ENCODE results near the gene CEND1.
A peak's percentile ranks its signal among the peaks of the same experiment; 100 is the strongest.

Gene CEND1

GRCh38 chr11:836274-836673 is 46.4 kb upstream of the CEND1 start:
- H2AFZ ChIP-seq (ENCODE audit: low read depth, low read length) = no peak overlapping the region
- H3K4me2 ChIP-seq (ENCODE audit: insufficient read depth, low read length) = no peak overlapping the region
- H3K36me3 ChIP-seq (ENCODE audit: insufficient read depth, low read length) = peaks cover 45% of the 10 kb centered on the region
- H3K9ac ChIP-seq (ENCODE audit: low read depth, low read length) = no peak overlapping the region
- H3K79me2 ChIP-seq (ENCODE audit: insufficient read depth, low read length) = peaks cover 11% of the 10 kb centered on the region
- peaks cover 19% of the 10 kb centered on the region; the same call in 1 of the 2 replicates for H4K20me1 ChIP-seq (ENCODE audit: insufficient read depth, low read length)
- DNase-seq = no peak
- ATAC-seq (ENCODE audit: insufficient read depth, low read depth) = no peak
- peaks cover 5% of the 10 kb centered on the region for H3K27me3 ChIP-seq (ENCODE audit: insufficient read depth, low read length, poor library complexity)
- H3K4me3 ChIP-seq (ENCODE audit: low read depth in 1 of 2, low read length in 2 of 2) = no peak overlapping the region
- peaks cover 30% of the 10 kb centered on the region for H3K4me1 ChIP-seq (ENCODE audit: insufficient read depth, low read length)
- H3K9me3 ChIP-seq (ENCODE audit: insufficient read depth, low read length, severe bottlenecking) = no peaks in the 10 kb centered on the region
- TF ChIP-seq CTCF (IDR thresholded peaks at IDR 0.05; ENCODE audit: borderline replicate concordance, extremely low read depth, low read length, poor library complexity, severe bottlenecking) (no peak), EZH2 (IDR thresholded peaks at IDR 0.05; ENCODE audit: borderline replicate concordance, low read depth, low read length, severe bottlenecking) (no peak)
- no peak overlapping the region for H3K27ac ChIP-seq (ENCODE audit: low read length)

- Histone ChIP-seq H3K9ac (ENCODE audit: low read depth, low read length) (no peak overlapping the region), H3K4me1 (ENCODE audit: insufficient read depth, low read length) (peaks cover 15% of the 10 kb centered on the region), H3K79me2 (ENCODE audit: insufficient read depth, low read length) (no peaks in the 10 kb centered on the region), H4K20me1 (ENCODE audit: insufficient read depth, low read length) (peaks cover 5% of the 10 kb centered on the region), H3K27me3 (ENCODE audit: insufficient read depth, low read length, poor library complexity) (peaks cover 15% of the 10 kb centered on the region), H3K4me2 (ENCODE audit: insufficient read depth, low read length) (peak overlapping the region; percentile 22; the same call in 1 of the 2 replicates), H3K36me3 (ENCODE audit: insufficient read depth, low read length) (peaks cover 30% of the 10 kb centered on the region), H2AFZ (ENCODE audit: low read depth, low read length) (no peak overlapping the region), H3K4me3 (ENCODE audit: low read depth in 1 of 2, low read length in 2 of 2) (no peak overlapping the region), H3K27ac (ENCODE audit: low read length) (no peak overlapping the region), H3K9me3 (ENCODE audit: insufficient read depth, low read length, severe bottlenecking) (no peaks in the 10 kb centered on the region)
- no peak for TF ChIP-seq EZH2 (IDR thresholded peaks at IDR 0.05; ENCODE audit: borderline replicate concordance, low read depth, low read length, severe bottlenecking)
- DNase-seq (no peak), ATAC-seq (ENCODE audit: insufficient read depth, low read depth) (no peak)
Measured at GRCh38 chr11:834371-835316, 44.8 kb upstream of the CEND1 start.

DNA sequence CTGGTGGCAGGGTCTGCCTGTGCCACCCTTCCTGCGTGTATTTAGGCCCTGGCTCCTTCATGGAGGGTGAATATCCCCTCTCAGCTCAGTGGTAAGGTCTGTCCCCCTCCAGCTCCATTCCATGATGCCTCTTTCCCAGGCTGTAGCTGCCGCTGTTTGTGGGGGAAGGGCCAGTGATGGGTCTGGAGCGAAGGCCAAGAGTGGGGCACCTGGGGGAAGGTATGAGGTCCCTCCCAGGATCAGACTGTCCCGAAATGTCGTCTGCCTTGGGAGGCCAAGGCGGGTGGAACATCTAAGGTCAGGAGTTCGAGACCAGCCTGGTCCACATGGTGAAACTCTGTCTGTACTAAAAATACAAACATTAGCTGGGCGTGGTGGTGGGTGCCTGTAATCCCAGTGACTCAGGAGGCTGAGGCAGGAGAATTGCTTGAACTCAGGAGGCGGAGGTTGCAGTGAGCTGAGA is 44.0 kb upstream of the CEND1 start:
- no peak for ATAC-seq (ENCODE audit: insufficient read depth, low read depth)
- H2AFZ ChIP-seq (ENCODE audit: low read depth, low read length) = no peak overlapping the region
- H3K4me1 ChIP-seq (ENCODE audit: insufficient read depth, low read length) = peaks cover 15% of the 10 kb centered on the region
- no peak for TF ChIP-seq EZH2 (IDR thresholded peaks at IDR 0.05; ENCODE audit: borderline replicate concordance, low read depth, low read length, severe bottlenecking)
- TF ChIP-seq CTCF (IDR thresholded peaks at IDR 0.05; ENCODE audit: borderline replicate concordance, extremely low read depth, low read length, poor library complexity, severe bottlenecking) = no peak
- DNase-seq = no peak
- H3K4me3 ChIP-seq (ENCODE audit: low read depth in 1 of 2, low read length in 2 of 2) = no peak overlapping the region
- H3K27me3 ChIP-seq (ENCODE audit: insufficient read depth, low read length, poor library complexity) = peaks cover 22% of the 10 kb centered on the region
- H3K9ac ChIP-seq (ENCODE audit: low read depth, low read length) = no peak overlapping the region; the same call in 1 of the 2 replicates
- H3K27ac ChIP-seq (ENCODE audit: low read length) = no peak overlapping the region
- H4K20me1 ChIP-seq (ENCODE audit: insufficient read depth, low read length) = peaks cover 7% of the 10 kb centered on the region
- H3K79me2 ChIP-seq (ENCODE audit: insufficient read depth, low read length) = no peaks in the 10 kb centered on the region
- no peaks in the 10 kb centered on the region for H3K9me3 ChIP-seq (ENCODE audit: insufficient read depth, low read length, severe bottlenecking)
- peaks cover 23% of the 10 kb centered on the region for H3K36me3 ChIP-seq (ENCODE audit: insufficient read depth, low read length)
- H3K4me2 ChIP-seq (ENCODE audit: insufficient read depth, low read length) = peak overlapping the region; percentile 60

Data from DND-41 (cell line).